GM06990 (cell line): ENCODE measurements around the gene CCDC200.
A peak's percentile ranks its signal among the peaks of the same experiment; 100 is the strongest.
"Not testable (repeated sequence)": the region's sequence is repeated elsewhere in the genome, so short reads cannot be mapped to it uniquely, and the experiment has no call there.

Source experiments
- DNase-seq: peaks from one replicate; pipeline ENCODE4 v3.0.0-alpha.2; 2011; ENCODE audit not compliant: insufficient read length; ENCODE audit errors: extremely low read depth
- H3K27me3 ChIP-seq: replicated peaks from 2 replicates; pipeline ENCODE4 v1.6.0; 2011; ENCODE audit warnings: low read length; ENCODE audit not compliant: control insufficient read depth, insufficient read depth
- H3K36me3 ChIP-seq: 2 replicates; pipeline ENCODE4 v1.5.1; 2011; ENCODE audit warnings: low read length; ENCODE audit not compliant: control insufficient read depth, insufficient read depth
- H3K4me3 ChIP-seq: replicated peaks from 2 replicates; pipeline ENCODE4 v1.5.1; 2011; ENCODE audit warnings: low read depth, mild to moderate bottlenecking, control low read depth, low read length

Gene CCDC200

DNA sequence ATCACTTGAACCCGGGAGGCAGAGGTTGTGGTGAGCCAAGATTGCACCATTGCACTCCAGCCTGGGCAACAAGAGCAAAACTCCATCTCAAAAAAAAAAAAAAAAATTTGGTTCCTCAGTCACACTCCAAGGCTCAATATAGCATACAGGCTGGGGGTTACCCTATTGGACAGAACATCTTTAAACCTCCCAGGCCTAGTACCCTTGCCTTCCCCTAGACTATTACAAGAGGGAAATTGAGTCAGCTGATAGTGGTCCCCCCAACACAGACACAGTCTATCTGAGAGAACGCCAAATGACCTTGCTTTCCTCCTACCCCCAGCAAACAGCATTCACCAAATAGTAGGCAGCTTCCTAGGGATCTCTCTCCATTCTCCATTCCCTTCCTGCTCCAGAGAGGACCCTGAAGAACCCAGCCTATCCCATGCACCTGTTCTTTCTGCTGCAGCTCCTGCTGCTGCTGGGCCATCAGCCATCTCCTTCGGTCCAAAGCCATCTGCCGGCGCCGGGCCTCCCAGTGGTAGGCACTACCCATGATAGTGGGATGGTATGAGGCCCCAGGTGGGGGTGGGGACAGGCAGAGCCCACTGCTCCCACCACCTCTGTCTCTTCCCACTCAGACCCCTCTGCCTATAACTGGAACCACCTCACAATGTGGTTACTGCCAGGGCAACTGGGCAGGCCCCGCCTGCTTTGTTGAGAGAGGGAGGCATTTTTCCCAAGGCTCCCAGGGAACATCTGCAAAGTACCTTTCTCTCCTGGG, at the start of gene CCDC200:
TSS of gene CCDC200 (minus strand) at position 604 of the 763 bp plus-strand sequence. CDS start at position 535, 69 bp downstream.
- peaks cover 10% of the 10 kb centered on the region for H3K36me3 ChIP-seq
- not testable (repeated sequence) for H3K4me3 ChIP-seq, H3K27me3 ChIP-seq, DNase-seq

GRCh38 chr17:43272914-43273313, 44.5 kb upstream of the CCDC200 start:
- not testable (repeated sequence) for DNase-seq, H3K27me3 ChIP-seq, H3K36me3 ChIP-seq, H3K4me3 ChIP-seq

GRCh38 chr17:43272483-43272882, 44.1 kb upstream of the CCDC200 start:
- DNase-seq, H3K27me3 ChIP-seq, H3K4me3 ChIP-seq, H3K36me3 ChIP-seq: not testable (repeated sequence)

- not testable (repeated sequence) for H3K4me3 ChIP-seq, H3K36me3 ChIP-seq, DNase-seq, H3K27me3 ChIP-seq
These were observed 42.4 kb upstream of the CCDC200 start for GRCh38 chr17:43270552-43271504.

- H3K27me3 ChIP-seq, H3K4me3 ChIP-seq, DNase-seq, H3K36me3 ChIP-seq: not testable (repeated sequence)
These were observed 18.0 kb upstream of the CCDC200 start for GRCh38 chr17:43246456-43246855.

- H3K4me3 ChIP-seq, H3K36me3 ChIP-seq, DNase-seq, H3K27me3 ChIP-seq: not testable (repeated sequence)
These were observed 12.4 kb upstream of the CCDC200 start for GRCh38 chr17:43240596-43241352.

GRCh38 chr17:43239597-43239996, 11.2 kb upstream of the CCDC200 start:
- H3K4me3 ChIP-seq, H3K27me3 ChIP-seq, DNase-seq, H3K36me3 ChIP-seq: not testable (repeated sequence)

DNA sequence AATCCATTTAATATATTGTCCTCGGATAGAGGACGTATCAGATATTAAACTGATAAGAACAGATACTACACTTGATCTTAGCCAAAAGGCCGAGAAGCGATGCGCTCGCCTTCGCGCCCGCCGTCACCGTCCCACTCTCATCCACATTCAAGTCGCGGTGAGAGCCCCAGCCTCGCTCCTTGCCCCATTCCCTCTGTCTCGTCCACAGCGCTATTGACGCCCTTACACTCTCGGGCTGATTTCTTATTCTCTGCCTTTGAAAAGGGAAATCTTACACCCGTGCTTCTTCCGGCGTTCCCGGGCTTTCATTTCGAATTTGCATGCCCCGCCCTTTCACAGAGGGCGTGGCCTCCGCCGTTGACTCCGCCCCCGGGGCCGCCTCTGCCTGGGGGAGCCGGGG, 5.5 kb upstream of the CCDC200 start, which contains the start of gene RNU2-1:
TSS of gene RNU2-1 (minus strand) at position 101 of the 400 bp plus-strand sequence.
- H3K36me3 ChIP-seq, H3K4me3 ChIP-seq, H3K27me3 ChIP-seq, DNase-seq: not testable (repeated sequence)

DNA sequence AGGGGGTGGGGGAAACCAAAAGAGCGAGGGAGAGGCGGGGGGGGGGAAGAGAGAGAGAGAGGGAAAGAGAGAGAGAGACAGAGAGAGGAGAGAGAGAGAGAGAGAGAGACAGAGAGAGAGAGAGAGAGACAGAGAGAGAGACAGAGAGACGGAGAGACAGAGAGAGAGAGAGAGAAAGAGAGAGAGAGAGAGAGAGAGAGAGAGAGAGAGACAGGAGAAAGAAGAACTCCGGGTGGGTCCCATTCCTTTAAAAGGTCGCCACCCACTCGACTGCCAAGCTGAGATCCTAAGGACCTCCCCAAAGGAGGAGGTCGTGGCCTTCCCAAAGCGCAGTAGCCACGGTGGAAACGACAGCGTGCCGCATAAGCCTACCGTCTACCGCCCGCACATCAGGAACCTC, 4.8 kb upstream of the CCDC200 start:
- not testable (repeated sequence) for H3K27me3 ChIP-seq, H3K4me3 ChIP-seq, H3K36me3 ChIP-seq, DNase-seq

- not testable (repeated sequence) for H3K36me3 ChIP-seq, H3K4me3 ChIP-seq, H3K27me3 ChIP-seq
- peak; percentile 30 for DNase-seq
These were observed 3.7 kb upstream of the CCDC200 start for GRCh38 chr17:43232021-43232699.

DNA sequence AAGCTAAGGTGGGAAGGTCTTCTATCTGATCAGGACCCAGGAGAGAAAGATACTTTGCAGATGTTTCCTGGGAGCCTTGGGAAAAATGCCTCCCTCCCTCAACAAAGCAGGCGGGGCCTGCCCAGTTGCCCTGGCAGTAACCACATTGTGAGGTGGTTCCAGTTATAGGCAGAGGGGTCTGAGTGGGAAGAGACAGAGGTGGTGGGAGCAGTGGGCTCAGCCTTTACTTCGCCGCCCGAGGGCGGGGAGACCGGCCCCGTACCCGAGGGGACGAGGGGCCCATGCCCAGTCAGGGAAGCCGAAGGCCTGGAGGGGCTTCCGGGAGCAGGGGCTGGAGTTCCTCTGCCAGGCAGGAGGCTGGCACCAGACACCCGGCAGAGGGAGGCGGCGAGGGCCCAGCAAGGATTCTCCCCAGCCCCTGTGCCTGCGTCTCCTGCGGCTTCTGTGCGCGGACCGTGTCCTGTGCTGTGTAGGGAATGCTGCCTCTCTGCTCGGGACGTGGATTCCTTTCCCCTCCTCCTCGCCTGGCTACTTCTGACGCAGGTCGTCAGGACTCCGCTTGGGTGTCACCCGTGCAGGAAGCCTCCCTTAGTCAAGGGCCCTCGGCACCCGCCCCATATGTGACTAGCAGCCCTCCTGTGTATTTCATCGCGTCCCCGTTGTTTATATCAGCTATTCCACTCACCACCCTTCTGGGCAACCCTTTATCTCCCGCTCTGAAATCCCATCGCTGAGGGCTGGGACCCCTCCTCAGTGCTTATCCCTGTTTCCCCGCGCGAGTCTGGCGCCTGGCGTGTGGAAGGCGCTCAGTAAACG, 3.0 kb upstream of the CCDC200 start:
- not testable (repeated sequence) for DNase-seq, H3K4me3 ChIP-seq, H3K36me3 ChIP-seq, H3K27me3 ChIP-seq
